Measurements from ENCODE around the gene PKN2. TPM values are rescaled to one million over a fixed set of nuclear protein-coding genes. Genes with fewer than 3 reads are reported as not detected.

Gene PKN2
- total RNA-seq, 2 experiments from 2014 or later, result 18.0 to 18.1 TPM

GRCh38 chr1:88729297-88729696 is 45.2 kb downstream of the PKN2 start:
- H3K9me3 Mint-ChIP-seq, result peaks cover 8% of the 10 kb centered on the region
- DNase-seq, result no peak
- no peak overlapping the region for H3K27ac Mint-ChIP-seq
- intact Hi-C loops (cut with micrococcal nuclease), result no loop called here
- TF ChIP-seq CTCF (IDR thresholded peaks at IDR 0.05), result no peak
- no peak overlapping the region for H3K4me3 Mint-ChIP-seq
- no peaks in the 10 kb centered on the region for H3K27me3 Mint-ChIP-seq
- ChIA-PET CTCF (interaction anchor here (2.0 kb wide), 1 partner anchor 148 kb away, joined by 7 read pairs; no protein-coding TSS in a partner anchor), POLR2A (interaction anchor here (0.9 kb wide), 1 partner anchor 35 kb away, joined by 3 read pairs; no protein-coding TSS in a partner anchor)
- no peak for ATAC-seq
- H3K36me3 Mint-ChIP-seq (ENCODE audit: low read depth), result peaks cover 24% of the 10 kb centered on the region
- H3K4me1 Mint-ChIP-seq (ENCODE audit: low read depth), result peaks cover 38% of the 10 kb centered on the region

- peaks cover 14% of the 10 kb centered on the region for H3K9me3 Mint-ChIP-seq
- H3K4me3 Mint-ChIP-seq, result no peak overlapping the region
- ChIA-PET POLR2A (no interaction called here), CTCF (interaction anchor here (2.0 kb wide), 1 partner anchor 147 kb away, joined by 7 read pairs; no protein-coding TSS in a partner anchor)
- no peaks in the 10 kb centered on the region for H3K27me3 Mint-ChIP-seq
- no peak overlapping the region for H3K27ac Mint-ChIP-seq
- no peak for ATAC-seq
- TF ChIP-seq CTCF (IDR thresholded peaks at IDR 0.05), result no peak
- H3K36me3 Mint-ChIP-seq (ENCODE audit: low read depth), result peaks cover 30% of the 10 kb centered on the region
- peaks cover 36% of the 10 kb centered on the region for H3K4me1 Mint-ChIP-seq (ENCODE audit: low read depth)
- no peak for DNase-seq
- intact Hi-C loops (cut with micrococcal nuclease), result no loop called here
Measured at GRCh38 chr1:88730132-88730675, 46.1 kb downstream of the PKN2 start.

- DNase-seq, result no peak
- Mint-ChIP-seq H3K27me3 (no peaks in the 10 kb centered on the region), H3K27ac (peak overlapping the region; percentile 45), H3K4me3 (no peak overlapping the region), H3K36me3 (ENCODE audit: low read depth) (peaks cover 36% of the 10 kb centered on the region), H3K9me3 (peaks cover 21% of the 10 kb centered on the region), H3K4me1 (ENCODE audit: low read depth) (peaks cover 31% of the 10 kb centered on the region)
- ChIA-PET POLR2A (no interaction called here), CTCF (interaction anchor here (2.0 kb wide), 1 partner anchor 147 kb away, joined by 7 read pairs; no protein-coding TSS in a partner anchor)
- no peak for ATAC-seq
- intact Hi-C loops (cut with micrococcal nuclease), result no loop called here
- TF ChIP-seq CTCF (IDR thresholded peaks at IDR 0.05), result no peak
Measured at GRCh38 chr1:88730995-88731394, 46.9 kb downstream of the PKN2 start.

GRCh38 chr1:88731475-88732269 is 47.6 kb downstream of the PKN2 start:
- no peak for DNase-seq
- ChIA-PET CTCF (interaction anchor here (1.2 kb wide), 1 partner anchor 146 kb away, joined by 4 read pairs; no protein-coding TSS in a partner anchor), POLR2A (no interaction called here)
- Mint-ChIP-seq H3K4me3 (no peak overlapping the region), H3K36me3 (ENCODE audit: low read depth) (peaks cover 41% of the 10 kb centered on the region), H3K9me3 (peaks cover 22% of the 10 kb centered on the region), H3K27ac (peak overlapping the region; percentile 45), H3K27me3 (no peaks in the 10 kb centered on the region), H3K4me1 (ENCODE audit: low read depth) (peaks cover 24% of the 10 kb centered on the region)
- no peak for TF ChIP-seq CTCF (IDR thresholded peaks at IDR 0.05)
- ATAC-seq, result no peak
- intact Hi-C loops (cut with micrococcal nuclease), result no loop called here

- no peak for ATAC-seq
- Mint-ChIP-seq H3K36me3 (ENCODE audit: low read depth) (peaks cover 31% of the 10 kb centered on the region), H3K27me3 (no peaks in the 10 kb centered on the region), H3K4me3 (no peak overlapping the region), H3K27ac (no peak overlapping the region), H3K9me3 (peaks cover 22% of the 10 kb centered on the region), H3K4me1 (ENCODE audit: low read depth) (peaks cover 16% of the 10 kb centered on the region)
- CTCF ChIA-PET, result interaction anchor here (1.0 to 2.8 kb wide), 8 partner anchors 10 to 142 kb away, joined by 3 to 11 read pairs (median 4); no protein-coding TSS in a partner anchor
- intact Hi-C loops (cut with micrococcal nuclease), result no loop called here
- POLR2A ChIA-PET, result interaction anchor here (1.4 kb wide), 1 partner anchor 50 kb away, joined by 4 read pairs; no protein-coding TSS in a partner anchor
- TF ChIP-seq CTCF (IDR thresholded peaks at IDR 0.05), result no peak
- no peak for DNase-seq
Measured at GRCh38 chr1:88735382-88735781, 51.3 kb downstream of the PKN2 start.
